Activated naive CD8-positive, alpha-beta T cell treated with anti-CD3 and anti-CD28 coated beads, Interleukin-2, amount 10 ng/mL, durations not matched to agents 7 days and 5 days (primary cell): Measurements from ENCODE around the gene DNAJB11. TPM values are rescaled to one million over a fixed set of nuclear protein-coding genes. Genes with fewer than 3 reads are reported as not detected.
"Not testable (repeated sequence)": the region's sequence is repeated elsewhere in the genome, so short reads cannot be mapped to it uniquely, and the experiment has no call there.

ENCODE experiments used
- ATAC-seq: fragments of 150-1000 bp; cut with Tn5 transposase; one replicate; pipeline ENCODE4 v1.10.0; 2021; ENCODE audit warnings: low read depth, moderate library complexity
- POLR2A ChIA-PET: fragments of 350-600 bp; sonication (Branson Sonifier 250); formaldehyde crosslinking; loops from one replicate; lab custom pipeline; 2021; ENCODE audit warnings: antibody characterized with exemption; lab: Charles Lee
- DNase-seq: peaks from one replicate; pipeline ENCODE4 v3.0.0; 2021
- H3K27ac Mint-ChIP-seq: one replicate; pipeline ENCODE4 v1.8.0; 2022; ENCODE audit warnings: mild to moderate bottlenecking, mixed read lengths
- H3K27me3 Mint-ChIP-seq: one replicate; pipeline ENCODE4 v1.8.0; 2022; ENCODE audit warnings: mild to moderate bottlenecking, moderate library complexity, mixed read lengths
- H3K36me3 Mint-ChIP-seq: one replicate; pipeline ENCODE4 v1.8.0; 2021; ENCODE audit warnings: mild to moderate bottlenecking, mixed read lengths
- H3K4me1 Mint-ChIP-seq: one replicate; pipeline ENCODE4 v1.8.0; 2021; ENCODE audit warnings: mixed read lengths
- H3K4me3 Mint-ChIP-seq: one replicate; pipeline ENCODE4 v1.8.0; 2022; ENCODE audit warnings: mild to moderate bottlenecking, moderate library complexity, mixed read lengths
- H3K9me3 Mint-ChIP-seq: one replicate; pipeline ENCODE4 v1.8.0; 2021; ENCODE audit warnings: mixed read lengths
- total RNA-seq, 2 experiments: library from RNA; stranded (reverse); gene quantifications; one replicate each; pipeline ENCODE4 v1.2.3, GENCODE V29; 2021

DNAJB11 gene
- 10 to 100 TPM; 37.0 to 41.2 TPM for total RNA-seq

DNA sequence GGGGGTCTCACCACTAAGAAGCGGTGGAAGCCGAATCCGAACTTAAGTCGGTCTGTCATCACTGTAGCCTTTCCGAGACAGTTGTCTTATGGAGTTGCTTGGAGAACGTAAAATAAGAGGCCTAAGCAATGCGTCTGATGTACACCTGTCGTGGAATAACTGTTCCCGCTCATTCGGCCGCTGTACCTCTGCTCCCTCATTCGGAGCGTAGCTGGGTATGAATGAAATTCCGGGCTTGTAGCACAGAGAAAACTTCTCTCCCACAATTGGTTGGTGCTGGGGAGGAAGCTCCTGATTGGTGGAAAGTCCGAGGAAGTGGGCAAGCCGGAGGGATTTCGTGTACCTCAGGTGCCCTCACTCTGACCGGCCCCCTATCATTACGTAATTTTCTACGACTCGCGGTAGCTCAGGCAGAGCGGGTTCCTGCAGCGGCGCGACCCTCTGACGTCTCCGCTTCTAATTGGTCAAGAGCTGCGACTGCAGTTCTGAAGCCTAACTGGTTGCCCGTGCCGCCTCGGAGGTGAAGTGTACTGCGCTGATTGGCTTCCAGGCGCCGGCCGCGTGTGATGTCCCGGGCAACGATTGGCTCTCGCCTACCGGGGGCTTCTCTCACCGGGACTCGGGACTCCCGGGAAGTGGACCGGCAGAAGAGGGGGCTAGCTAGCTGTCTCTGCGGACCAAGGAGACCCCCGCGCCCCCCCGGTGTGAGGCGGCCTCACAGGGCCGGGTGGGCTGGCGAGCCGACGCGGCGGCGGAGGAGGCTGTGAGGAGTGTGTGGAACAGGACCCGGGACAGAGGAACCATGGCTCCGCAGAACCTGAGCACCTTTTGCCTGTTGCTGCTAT is at the start of gene DNAJB11:
TSS of gene DNAJB11 (plus strand) at position 625 of the 845 bp plus-strand sequence. CDS start at position 803, 178 bp downstream.
- peaks cover 8% of the 10 kb centered on the region for H3K36me3 Mint-ChIP-seq
- H3K4me1 Mint-ChIP-seq = peaks cover 32% of the 10 kb centered on the region

DNA sequence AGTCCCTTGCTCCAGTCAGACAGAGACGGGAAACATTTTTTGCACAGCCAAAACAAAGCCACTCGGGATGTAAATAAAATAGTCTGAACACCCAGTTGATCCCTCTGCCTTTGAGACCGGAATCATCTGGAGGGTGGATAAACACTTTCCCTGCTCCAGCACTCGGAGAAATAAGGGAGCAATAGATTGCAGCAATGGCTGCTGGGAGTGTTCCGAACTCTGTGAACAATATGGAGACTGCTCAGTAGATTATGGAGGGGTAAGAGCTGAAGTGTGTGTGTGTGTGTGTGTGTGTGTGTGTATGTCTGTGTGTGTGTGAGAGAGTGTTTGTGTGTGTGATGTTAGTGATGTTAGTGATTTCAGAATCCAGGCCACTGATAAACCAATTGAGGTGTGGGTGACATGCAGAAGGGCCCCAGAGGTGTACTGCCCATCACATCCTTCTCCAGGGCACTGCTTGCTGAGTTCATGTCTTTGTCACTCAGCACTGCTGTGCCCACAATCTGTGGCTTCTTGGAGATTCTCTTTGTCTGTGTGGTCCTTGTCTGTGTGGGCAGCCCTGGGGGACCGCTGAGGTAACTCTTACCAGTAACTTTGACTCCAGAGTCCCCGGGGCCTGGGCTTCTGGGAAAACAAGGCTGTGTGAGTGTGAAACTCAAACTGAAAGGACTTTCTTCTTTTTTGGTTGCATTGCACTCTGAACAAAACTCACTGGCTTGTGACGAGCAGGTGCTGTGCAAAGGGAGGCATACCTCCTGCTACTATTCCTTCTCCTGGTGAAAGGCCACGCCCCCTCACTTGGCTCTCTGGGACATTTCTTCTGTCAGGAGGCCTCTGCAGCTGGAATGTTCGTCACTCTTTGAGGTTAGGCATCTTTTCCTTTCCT is 49.3 kb upstream of the DNAJB11 start:
- H3K27me3 Mint-ChIP-seq = peaks cover 2% of the 10 kb centered on the region
- no peak overlapping the region for H3K4me3 Mint-ChIP-seq
- POLR2A ChIA-PET = no interaction called here
- peaks cover 19% of the 10 kb centered on the region for H3K4me1 Mint-ChIP-seq
- no peak for DNase-seq
- peaks cover 6% of the 10 kb centered on the region for H3K36me3 Mint-ChIP-seq
- no peak for ATAC-seq
- peaks cover 3% of the 10 kb centered on the region for H3K9me3 Mint-ChIP-seq
- peak overlapping the region; percentile 32 for H3K27ac Mint-ChIP-seq

More for the DNA sequence above, at the start of gene DNAJB11:
- POLR2A ChIA-PET = interaction anchor here (0.6 to 5.4 kb wide), 15 partner anchors 13 to 638 kb away, joined by 3 to 50 read pairs (median 4); partner anchors contain the start of genes EIF4A2 and TRA2B
- Mint-ChIP-seq H3K9me3 (no peaks in the 10 kb centered on the region), H3K27me3 (no peaks in the 10 kb centered on the region), H3K4me3 (peak within 1 kb of the TSS; percentile 96), H3K27ac (peak within 1 kb of the TSS; percentile 99)
- ATAC-seq (peak; percentile 89), DNase-seq (peak; percentile 95)

- H3K27me3 Mint-ChIP-seq = peaks cover 2% of the 10 kb centered on the region
- POLR2A ChIA-PET = no interaction called here
Observed at GRCh38 chr3:186523022-186523421, 47.5 kb upstream of the DNAJB11 start.

DNA sequence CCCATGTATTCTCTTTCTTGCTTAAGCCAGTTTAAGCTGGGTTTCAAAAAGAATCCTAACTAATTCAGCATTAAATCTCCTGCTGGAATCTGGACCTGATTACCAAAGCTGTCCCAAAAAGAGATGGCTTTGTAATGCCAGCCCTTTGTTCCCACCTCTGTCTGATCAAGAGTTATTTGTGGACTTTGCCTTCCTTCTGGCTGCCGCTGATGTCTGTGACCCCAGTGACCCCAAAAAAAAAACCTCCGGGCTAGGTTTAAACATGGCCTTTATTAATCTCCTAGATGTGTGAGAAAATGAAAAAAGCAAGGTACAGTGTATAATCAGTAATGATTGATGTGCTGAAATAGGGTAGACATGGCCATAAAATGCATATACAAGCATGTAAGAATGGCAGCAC is 47.1 kb upstream of the DNAJB11 start:
- POLR2A ChIA-PET = no interaction called here
- H3K4me3 Mint-ChIP-seq = no peak overlapping the region
- ATAC-seq (no peak), DNase-seq (no peak)
- H3K4me1 Mint-ChIP-seq = peaks cover 19% of the 10 kb centered on the region
- no peak overlapping the region for H3K27ac Mint-ChIP-seq
- H3K9me3 Mint-ChIP-seq = no peaks in the 10 kb centered on the region
- H3K27me3 Mint-ChIP-seq = peaks cover 2% of the 10 kb centered on the region
- H3K36me3 Mint-ChIP-seq = peaks cover 2% of the 10 kb centered on the region

More at GRCh38 chr3:186523022-186523421, 47.5 kb upstream of the DNAJB11 start:
- Mint-ChIP-seq H3K4me3 (no peak overlapping the region), H3K4me1 (peaks cover 19% of the 10 kb centered on the region), H3K27ac (no peak overlapping the region), H3K9me3 (no peaks in the 10 kb centered on the region), H3K36me3 (peaks cover 1% of the 10 kb centered on the region)
- DNase-seq (no peak), ATAC-seq (no peak)

DNA sequence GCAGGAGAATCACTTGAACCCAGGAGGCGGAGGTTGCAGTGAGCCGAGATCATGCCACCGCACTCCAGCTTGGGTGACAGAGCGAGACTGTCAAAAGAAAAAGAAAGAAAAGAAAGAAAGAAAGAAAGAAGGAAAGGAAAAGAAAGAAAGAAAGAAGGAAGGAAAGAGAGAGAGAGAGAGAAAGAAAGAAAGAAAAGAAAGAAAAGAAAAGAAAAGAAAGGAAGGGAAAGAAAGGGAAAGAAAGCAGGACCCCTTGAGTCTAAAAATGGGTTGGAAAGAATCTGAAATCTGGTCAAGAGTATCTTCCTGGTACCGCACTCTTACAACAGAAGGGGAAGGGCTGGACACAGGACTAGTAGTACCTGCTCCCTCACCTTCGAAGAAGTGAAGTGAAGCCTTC is 45.9 kb upstream of the DNAJB11 start:
- no peaks in the 10 kb centered on the region for H3K9me3 Mint-ChIP-seq
- H3K36me3 Mint-ChIP-seq = peaks cover 10% of the 10 kb centered on the region
- no peak for ATAC-seq
- peaks cover 2% of the 10 kb centered on the region for H3K27me3 Mint-ChIP-seq
- no peak overlapping the region for H3K4me3 Mint-ChIP-seq
- POLR2A ChIA-PET = no interaction called here
- no peak for DNase-seq
- H3K4me1 Mint-ChIP-seq = peaks cover 14% of the 10 kb centered on the region
- H3K27ac Mint-ChIP-seq = no peak overlapping the region

DNA sequence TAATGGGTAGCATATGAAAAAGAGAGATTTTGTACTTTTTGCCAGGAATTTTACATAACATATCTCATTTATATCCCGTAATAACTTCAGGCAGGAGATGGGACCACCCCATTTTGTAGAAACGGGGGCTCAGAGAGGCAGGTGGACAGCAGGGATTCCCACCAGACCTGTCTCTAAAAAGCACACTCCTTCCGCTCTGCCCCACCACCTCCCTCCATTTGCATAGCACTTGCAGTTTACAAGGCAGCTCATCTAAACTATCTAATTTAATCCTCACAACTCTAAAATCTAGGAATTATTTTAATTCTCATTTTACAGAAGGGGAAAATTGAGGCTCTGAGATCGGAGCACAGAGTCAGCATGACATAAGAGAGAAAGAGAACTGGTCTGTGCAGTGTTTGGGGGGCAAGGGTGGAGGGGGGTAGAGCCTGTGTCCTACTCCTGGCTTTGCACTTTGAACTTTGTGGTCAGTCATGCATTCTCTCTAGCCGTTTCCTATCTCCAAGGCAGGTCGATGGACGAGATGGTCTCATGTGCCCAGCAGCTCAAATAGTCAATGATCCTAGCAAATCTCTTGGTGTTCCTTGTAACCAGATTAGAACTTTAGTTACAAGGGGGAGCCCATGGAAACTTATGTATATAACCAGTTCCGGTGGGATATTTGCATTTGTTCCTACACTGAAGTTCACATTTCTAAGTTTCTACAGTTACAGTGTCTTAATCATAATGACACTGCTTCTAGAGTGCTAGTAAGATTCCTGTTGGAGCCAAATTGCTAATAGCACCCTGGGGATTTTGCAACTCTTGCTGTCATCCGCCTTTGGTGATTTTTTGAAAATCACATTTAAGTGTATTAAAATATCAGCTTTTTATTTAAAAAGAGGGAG is 44.9 kb upstream of the DNAJB11 start:
- no peak overlapping the region for H3K27ac Mint-ChIP-seq
- DNase-seq = no peak
- peaks cover 2% of the 10 kb centered on the region for H3K27me3 Mint-ChIP-seq
- H3K4me3 Mint-ChIP-seq = no peak overlapping the region
- H3K36me3 Mint-ChIP-seq = peaks cover 11% of the 10 kb centered on the region
- no peaks in the 10 kb centered on the region for H3K9me3 Mint-ChIP-seq
- POLR2A ChIA-PET = no interaction called here
- peaks cover 17% of the 10 kb centered on the region for H3K4me1 Mint-ChIP-seq
- ATAC-seq = no peak

DNA sequence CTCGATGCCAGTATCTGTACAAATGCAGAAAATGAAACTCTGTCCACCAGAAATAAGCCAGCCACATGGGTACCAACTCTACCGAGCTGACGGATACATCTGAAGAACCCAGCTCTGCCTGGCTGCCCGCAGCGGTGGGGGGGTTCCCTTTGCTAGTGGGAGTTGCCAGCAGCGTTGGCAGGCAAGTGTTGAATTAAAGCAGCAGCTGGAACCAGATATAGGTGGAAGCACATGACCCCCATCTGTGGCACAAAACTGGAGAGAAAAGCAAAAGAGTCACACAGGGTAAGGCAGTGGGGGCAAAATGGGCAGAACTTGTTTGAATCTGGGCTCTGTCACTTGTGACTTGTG is 44.3 kb upstream of the DNAJB11 start:
- DNase-seq = no peak
- no peak overlapping the region for H3K27ac Mint-ChIP-seq
- no peaks in the 10 kb centered on the region for H3K9me3 Mint-ChIP-seq
- H3K27me3 Mint-ChIP-seq = peaks cover 2% of the 10 kb centered on the region
- peaks cover 16% of the 10 kb centered on the region for H3K4me1 Mint-ChIP-seq
- H3K4me3 Mint-ChIP-seq = no peak overlapping the region
- ATAC-seq = no peak
- peaks cover 11% of the 10 kb centered on the region for H3K36me3 Mint-ChIP-seq
- POLR2A ChIA-PET = no interaction called here

GRCh38 chr3:186529201-186529999 is 41.1 kb upstream of the DNAJB11 start:
- POLR2A ChIA-PET = no interaction called here
- Mint-ChIP-seq H3K4me1 (peaks cover 19% of the 10 kb centered on the region), H3K4me3 (no peak overlapping the region), H3K27ac (no peak overlapping the region), H3K27me3 (no peaks in the 10 kb centered on the region), H3K36me3 (peaks cover 9% of the 10 kb centered on the region), H3K9me3 (no peaks in the 10 kb centered on the region)
- DNase-seq (no peak), ATAC-seq (no peak)

GRCh38 chr3:186530415-186530814 is 40.1 kb upstream of the DNAJB11 start:
- H3K4me3 Mint-ChIP-seq = no peak overlapping the region
- ATAC-seq (no peak), DNase-seq (no peak)
- peaks cover 27% of the 10 kb centered on the region for H3K4me1 Mint-ChIP-seq
- H3K36me3 Mint-ChIP-seq = peaks cover 9% of the 10 kb centered on the region
- no peaks in the 10 kb centered on the region for H3K9me3 Mint-ChIP-seq
- POLR2A ChIA-PET = no interaction called here
- H3K27ac Mint-ChIP-seq = no peak overlapping the region
- H3K27me3 Mint-ChIP-seq = no peaks in the 10 kb centered on the region

DNA sequence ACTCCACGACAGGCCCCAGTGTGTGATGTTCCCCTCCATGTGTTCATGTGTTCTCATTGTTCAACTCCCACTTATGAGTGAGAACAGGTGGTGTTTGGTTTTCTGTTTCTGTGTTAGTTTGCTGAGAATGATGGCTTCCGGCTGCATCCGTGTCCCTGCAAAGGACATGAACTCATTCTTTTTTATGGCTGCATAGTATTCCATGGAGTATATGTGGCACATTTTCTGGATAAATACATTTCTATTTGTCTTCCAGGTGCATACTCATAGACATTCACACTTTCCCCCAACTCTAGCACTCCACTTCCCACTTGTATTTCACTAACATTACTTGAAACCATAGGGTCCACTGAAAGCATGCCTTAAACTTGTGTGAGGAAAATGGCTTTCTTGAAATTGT is 38.8 kb upstream of the DNAJB11 start:
- H3K36me3 Mint-ChIP-seq, H3K27ac Mint-ChIP-seq, H3K9me3 Mint-ChIP-seq, H3K4me3 Mint-ChIP-seq, POLR2A ChIA-PET, H3K27me3 Mint-ChIP-seq, ATAC-seq, DNase-seq: not testable (repeated sequence)
- peaks cover 27% of the 10 kb centered on the region for H3K4me1 Mint-ChIP-seq

DNA sequence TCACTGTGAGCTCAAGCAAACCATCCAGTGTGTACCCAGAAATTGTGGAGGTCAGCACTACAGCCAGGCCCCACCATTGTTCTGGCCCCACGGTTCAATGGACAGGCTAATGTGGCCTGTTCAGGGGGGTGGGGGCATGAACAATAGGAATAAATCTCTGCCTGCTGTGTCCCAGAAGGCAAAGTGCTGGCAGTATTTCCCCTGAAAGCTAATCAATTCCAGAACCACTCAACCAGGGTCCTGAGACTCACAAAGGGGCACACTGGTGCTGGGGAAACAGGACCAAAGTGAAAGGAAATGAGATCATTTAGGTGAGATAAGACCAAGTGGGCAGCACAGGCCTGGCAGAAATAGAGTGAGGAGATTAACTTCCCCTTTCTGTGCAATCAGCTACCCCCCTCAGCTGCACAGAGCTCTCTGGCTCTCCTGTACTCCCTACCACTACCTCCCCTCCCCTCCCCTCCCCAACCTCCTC is 37.9 kb upstream of the DNAJB11 start:
- no peaks in the 10 kb centered on the region for H3K9me3 Mint-ChIP-seq
- no peak overlapping the region for H3K4me3 Mint-ChIP-seq
- H3K27me3 Mint-ChIP-seq = no peaks in the 10 kb centered on the region
- DNase-seq (no peak), ATAC-seq (no peak)
- POLR2A ChIA-PET = no interaction called here
- H3K27ac Mint-ChIP-seq = no peak overlapping the region
- H3K4me1 Mint-ChIP-seq = peaks cover 27% of the 10 kb centered on the region
- H3K36me3 Mint-ChIP-seq = peaks cover 9% of the 10 kb centered on the region

DNA sequence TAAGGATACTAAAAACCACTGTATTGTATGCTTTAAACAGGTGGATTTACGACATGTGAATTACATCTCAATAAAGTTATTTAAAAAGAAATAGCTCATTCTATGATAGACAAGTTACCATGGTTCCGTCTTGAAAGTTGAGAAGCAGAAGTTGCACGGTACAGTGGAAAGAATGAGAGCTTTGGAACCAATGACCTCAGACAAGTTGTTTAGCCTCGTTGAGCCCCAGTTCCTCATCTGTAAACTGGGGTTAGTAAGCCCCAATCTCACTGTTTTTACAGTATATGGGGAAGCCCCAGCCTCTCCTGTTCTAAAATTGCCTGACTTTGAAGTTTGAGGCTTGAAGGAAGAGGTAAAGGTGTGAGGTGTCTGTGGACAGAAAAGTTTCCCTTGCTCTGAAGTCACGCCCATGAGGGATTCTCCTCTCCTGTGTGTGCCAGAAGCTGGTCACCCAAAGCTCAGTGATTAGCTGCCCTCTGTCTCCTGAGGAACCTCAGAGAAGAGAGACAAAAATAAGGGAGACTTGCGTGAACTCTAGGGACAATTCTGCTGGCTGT is 36.3 kb upstream of the DNAJB11 start:
- Mint-ChIP-seq H3K4me3 (peak overlapping the region; percentile 6), H3K27me3 (no peaks in the 10 kb centered on the region), H3K4me1 (peaks cover 22% of the 10 kb centered on the region), H3K27ac (peak overlapping the region; percentile 28), H3K36me3 (peaks cover 1% of the 10 kb centered on the region), H3K9me3 (no peaks in the 10 kb centered on the region)
- DNase-seq (no peak), ATAC-seq (peak; percentile 94)
- POLR2A ChIA-PET = interaction anchor here (0.9 to 2.1 kb wide), 4 partner anchors 15 to 250 kb away, joined by 3 to 9 read pairs (median 3); partner anchors contain the start of gene DNAJB11
